Forelimb muscle (tissue), 1 donor: Measurements from ENCODE around the gene PRPF38B. TPM values are rescaled to one million over a fixed set of nuclear protein-coding genes. Genes with fewer than 3 reads are reported as not detected.

ENCODE experiments used
- polyA plus RNA-seq: library from polyadenylated mRNA; unstranded; fragments of 120-200 nt; gene quantifications from one replicate; pipeline ENCODE4 v1.2.1, GENCODE V29; 2013; ENCODE audit not compliant: insufficient read length

PRPF38B gene
- polyA plus RNA-seq, 1 donor = 46.9 TPM

Other genes starting within 250 kb of the PRPF38B start
- gene NBPF6, start 242.0 kb upstream of the PRPF38B start, polyA plus RNA-seq = not detected
- 9.7 TPM for gene EEIG2, start 132.2 kb upstream of the PRPF38B start, polyA plus RNA-seq
- gene HENMT1, start 31.2 kb upstream of the PRPF38B start, polyA plus RNA-seq = 21.4 TPM
- not detected for gene FNDC7, start 20.6 kb downstream of the PRPF38B start, polyA plus RNA-seq
- gene STXBP3, start 54.4 kb downstream of the PRPF38B start, polyA plus RNA-seq = 33.3 TPM
- 2.2 TPM for gene AKNAD1, start 164.8 kb downstream of the PRPF38B start, polyA plus RNA-seq
- 45.9 TPM for gene GPSM2, start 184.7 kb downstream of the PRPF38B start, polyA plus RNA-seq